HG02763 (cell line): Measurements from ENCODE around the gene ATOSB.

Experiments used
- ATAC-seq: cut with Tn5 transposase; IDR thresholded peaks from one replicate; pipeline ENCODE4 v1.9.1; 2021; ENCODE audit warnings: mild to moderate bottlenecking, moderate library complexity; ENCODE audit not compliant: unreplicated experiment

The ATOSB gene

GRCh38 chr9:35114113-35114839, 1.4 kb downstream of the ATOSB start:
- ATAC-seq = no peak

GRCh38 chr9:35112257-35113020, 3.2 kb downstream of the ATOSB start:
- no peak for ATAC-seq

DNA sequence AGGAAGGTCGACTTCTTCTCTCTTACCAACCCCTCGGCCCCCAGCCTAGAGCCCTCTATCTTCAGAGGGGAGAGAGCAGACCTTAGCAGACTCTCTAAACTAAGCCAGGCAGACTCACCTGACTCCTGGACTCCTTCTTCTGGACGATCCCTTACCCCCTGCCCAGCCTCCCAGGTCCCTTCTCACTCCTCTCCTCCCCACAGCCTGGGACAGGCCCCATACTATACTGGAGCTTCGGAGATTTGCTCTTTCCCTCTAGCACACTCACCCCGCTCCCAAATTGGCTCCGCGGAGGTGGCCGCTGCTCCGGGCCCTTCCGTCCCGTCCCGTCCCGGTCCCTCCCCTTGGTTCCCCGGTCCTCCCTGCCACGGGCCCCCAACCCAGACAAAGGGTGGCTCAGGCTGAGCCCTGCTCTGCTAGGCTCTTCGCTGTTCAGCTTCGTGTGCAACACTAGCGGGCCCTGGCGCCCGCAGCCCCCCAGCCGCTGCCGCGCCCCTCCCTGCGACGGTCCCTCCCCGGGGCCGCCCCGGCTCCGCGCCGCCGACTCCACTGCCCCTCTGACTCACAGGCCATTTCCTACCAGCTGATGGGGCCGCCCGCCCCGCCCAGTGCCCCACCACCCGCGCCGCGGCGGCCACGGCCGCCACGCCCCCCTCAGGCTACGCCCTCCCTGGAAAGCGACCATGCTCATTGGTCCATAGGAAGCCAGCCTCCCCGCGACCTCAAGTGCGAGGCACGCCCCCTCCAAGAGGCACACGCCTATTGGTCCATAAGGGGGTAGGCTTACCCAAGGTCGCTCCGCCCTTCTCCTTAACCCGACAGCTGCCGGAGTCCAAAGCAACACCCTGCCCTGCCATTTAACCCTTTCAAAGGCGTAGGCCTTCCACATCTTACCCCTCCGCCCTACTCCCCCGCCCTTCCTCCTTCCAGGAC, 4.4 kb downstream of the ATOSB start:
- peak; percentile 76 for ATAC-seq

DNA sequence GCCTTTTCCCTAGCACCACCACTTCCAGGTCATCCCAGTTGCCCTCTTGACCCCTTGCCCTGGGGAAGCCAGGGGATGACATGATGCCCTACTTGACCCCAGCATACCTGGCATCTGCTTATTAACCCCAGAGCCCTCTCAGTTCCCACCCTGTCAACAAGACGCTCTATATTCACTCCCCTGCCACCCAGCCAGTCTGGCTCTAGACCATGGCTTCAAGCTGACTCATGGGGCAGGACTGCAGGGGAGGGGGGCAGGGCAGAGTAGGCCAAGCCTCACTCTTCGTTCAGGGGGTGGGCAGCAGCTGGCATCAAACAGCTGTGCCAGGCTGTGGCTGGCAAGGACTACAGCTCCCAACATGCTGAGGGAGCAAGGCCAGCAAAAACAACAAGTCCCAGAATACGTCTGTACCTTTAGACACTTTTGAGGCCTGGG, 5.3 kb downstream of the ATOSB start:
- ATAC-seq = no peak

DNA sequence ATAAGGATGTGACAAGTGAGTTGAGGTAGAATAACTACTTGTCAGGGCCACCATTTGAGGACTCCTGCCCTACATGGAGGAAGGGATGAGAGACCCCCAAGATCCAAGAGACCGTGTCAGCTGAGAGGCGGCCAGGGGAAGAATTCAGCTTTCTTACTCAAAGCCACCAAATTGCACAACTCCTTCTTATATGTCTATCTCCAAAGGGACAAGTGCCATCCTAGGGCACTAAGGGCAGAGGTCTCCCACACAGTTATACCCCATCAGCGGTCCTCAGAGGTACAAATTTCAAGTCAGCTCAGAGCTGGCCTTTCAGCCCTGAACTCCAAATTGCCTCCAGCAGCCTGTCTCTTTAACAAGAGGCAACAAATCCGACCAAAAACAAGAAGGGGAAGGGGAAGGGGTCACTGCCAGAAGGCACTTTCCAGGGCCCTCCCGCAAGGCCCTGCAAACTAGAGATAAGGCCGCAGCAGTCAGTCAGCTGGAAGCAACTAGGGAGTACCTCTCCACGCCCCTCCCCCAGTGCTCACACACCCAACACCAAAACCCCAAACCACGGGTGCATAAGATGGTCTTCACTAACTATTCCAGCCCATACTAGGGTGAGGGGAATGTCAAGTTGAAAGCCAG, 6.6 kb downstream of the ATOSB start:
- ATAC-seq = no peak

GRCh38 chr9:35108461-35108860, 7.2 kb downstream of the ATOSB start:
- no peak for ATAC-seq

GRCh38 chr9:35107297-35108290, 8.1 kb downstream of the ATOSB start:
- ATAC-seq = no peak

- ATAC-seq = no peak
These were observed 9.3 kb downstream of the ATOSB start for GRCh38 chr9:35106343-35106730.

- ATAC-seq = no peak
These were observed 9.9 kb downstream of the ATOSB start for GRCh38 chr9:35105571-35106342.

DNA sequence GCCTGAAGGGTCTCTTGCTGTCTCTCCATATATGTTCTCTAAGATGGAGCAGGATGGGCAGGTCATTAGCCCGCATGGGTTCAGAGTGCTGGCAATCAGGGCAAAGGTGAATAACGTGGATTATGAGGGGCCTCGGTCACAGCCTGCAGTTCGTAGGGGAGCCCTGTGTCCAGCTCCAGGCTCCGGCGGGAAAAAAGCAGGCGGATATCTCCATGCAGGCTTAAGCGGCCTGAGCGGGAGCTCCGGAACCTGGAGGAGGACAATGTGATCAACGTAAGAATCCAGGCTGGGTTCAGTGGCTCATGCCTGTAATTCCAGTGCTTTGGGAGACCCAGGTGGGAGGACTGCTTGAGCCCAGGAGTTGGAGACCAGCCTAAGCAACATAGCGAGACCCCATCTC, 10.5 kb downstream of the ATOSB start:
- no peak for ATAC-seq

DNA sequence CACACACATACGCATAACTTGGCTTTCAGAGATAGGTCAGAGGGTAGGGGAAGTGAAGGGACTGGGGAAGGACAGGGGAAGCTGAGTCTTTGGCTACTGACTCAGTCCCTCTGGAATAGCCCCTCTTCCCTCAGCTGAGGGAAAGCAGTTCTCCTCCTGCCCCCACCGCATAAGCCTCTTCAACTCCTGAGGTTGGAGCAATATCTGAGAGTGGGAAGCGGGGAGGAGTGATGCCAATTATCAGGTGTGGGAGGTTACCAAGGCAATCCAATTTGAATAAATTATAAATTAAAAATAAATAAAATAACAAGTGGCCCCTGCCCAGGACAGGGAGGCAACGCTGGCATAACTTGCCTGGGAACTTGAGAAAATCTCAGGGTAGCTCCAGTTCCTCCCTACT, 11.1 kb downstream of the ATOSB start:
- no peak for ATAC-seq

DNA sequence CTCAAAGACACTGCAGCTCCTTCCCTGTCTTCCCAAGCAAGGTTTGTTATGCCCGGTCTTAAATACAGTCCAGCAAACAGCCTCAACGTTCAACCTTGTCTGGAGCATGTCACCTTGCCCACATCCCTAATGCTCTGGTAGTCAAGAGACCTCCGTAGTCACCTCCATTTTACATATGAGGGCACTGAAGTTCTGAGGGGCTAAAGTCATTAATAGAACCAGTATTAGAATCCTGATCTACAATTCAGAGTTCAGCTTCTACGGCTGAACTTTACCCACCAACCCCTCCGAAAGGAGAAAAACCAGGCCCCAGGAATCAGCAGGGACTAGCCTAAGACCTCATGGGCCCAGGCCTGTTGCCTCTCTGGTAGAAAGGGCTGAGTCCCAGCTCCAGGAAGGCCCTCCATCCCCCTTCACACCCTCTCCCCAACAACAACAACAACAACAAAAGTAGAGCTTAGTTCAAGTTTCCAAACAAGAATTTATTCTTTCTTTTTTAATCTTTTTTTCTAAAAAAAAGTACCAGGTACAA, 11.9 kb downstream of the ATOSB start:
- ATAC-seq = no peak

DNA sequence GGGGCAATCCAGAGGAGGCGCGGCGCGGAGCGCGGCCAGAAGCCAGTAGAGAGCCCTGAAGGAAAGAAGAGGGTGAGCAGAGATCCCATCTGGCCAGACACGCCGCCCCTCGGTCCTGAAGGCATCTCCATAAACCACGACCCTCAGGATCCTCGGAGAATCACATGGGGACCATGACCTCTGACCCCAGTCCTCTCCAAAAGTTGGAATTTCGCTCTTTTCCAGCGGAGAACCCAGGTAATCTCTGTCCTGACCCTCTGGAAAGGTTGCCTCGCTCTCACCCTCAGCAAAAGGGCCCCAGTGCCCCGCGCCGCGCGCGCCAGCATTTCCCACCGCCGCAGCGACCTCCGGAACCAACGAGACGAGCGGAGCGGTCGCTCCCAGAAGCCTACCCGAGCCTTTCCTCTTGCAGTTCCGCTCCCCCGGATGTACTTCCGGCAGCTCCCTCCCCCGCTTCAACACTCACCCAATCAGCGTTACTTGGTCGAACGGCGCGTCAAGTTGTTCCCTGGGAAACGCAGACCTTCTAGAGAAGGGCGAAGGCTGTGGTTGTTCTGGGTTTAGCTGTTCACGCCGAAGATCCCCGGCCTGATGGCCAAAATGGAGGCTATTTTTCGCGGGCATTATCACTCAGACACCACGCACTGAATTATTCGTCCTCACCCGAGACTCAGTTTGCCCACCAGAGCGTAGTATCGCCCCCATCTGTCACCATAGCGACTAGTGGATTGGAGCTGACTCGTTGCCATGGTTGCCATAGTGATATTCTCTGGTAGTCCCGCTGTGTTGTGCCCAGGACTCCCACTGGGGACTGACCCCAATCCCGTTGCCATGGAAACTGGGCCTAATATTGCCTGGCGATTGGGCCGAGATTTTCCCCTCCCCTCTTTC, 12.6 kb downstream of the ATOSB start, which contains the start of gene STOML2:
STOML2 (minus strand) TSS at position 363 of the 891 bp plus-strand sequence; CDS start at position 326, 37 bp downstream.
- peak; percentile 90 for ATAC-seq

DNA sequence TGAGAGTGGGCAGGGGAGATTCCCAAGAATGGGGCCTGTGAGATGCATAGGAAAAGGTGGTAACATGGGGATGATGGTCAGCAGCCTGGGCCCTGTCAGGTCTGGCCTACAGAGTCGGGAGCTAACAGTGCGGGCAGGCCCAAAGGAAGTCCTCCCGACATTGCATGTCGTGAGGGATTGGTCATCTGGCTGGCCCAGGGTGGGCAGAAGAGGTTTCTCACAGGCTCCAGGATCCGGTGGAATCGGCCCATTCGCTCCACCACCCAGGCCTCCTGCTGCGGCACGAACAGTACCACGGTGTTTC, 13.2 kb downstream of the ATOSB start:
- no peak for ATAC-seq

GRCh38 chr9:35097573-35097972, 18.1 kb downstream of the ATOSB start:
- ATAC-seq = no peak

- ATAC-seq = peak; percentile 83
These were observed 19.4 kb downstream of the ATOSB start, which contains the start of gene PIGO for GRCh38 chr9:35096035-35096849. TSS of gene PIGO (minus strand) at chr9:35096591. CDS start at chr9:35095565, 1,026 bp downstream.

GRCh38 chr9:35091536-35091935, 24.1 kb downstream of the ATOSB start:
- ATAC-seq = no peak
